Activated T-cell treated with anti-CD3 and anti-CD28 coated beads, Interleukin-2, amount 50 U/mL, for 1 hour (primary cell): Measurements from ENCODE around the gene PRKAG2.
"Not testable (repeated sequence)": the region's sequence is repeated elsewhere in the genome, so short reads cannot be mapped to it uniquely, and the experiment has no call there.

Source experiments
- DNase-seq: peaks from one replicate; pipeline ENCODE4 v3.0.0-alpha.2; 2020

Gene PRKAG2

GRCh38 chr7:151797667-151798307, 79.1 kb downstream of the PRKAG2 start:
- not testable (repeated sequence) for DNase-seq

GRCh38 chr7:151796871-151797537, 79.9 kb downstream of the PRKAG2 start:
- no peak for DNase-seq

GRCh38 chr7:151796091-151796870, 80.6 kb downstream of the PRKAG2 start:
- DNase-seq: no peak

GRCh38 chr7:151795168-151795811, 81.6 kb downstream of the PRKAG2 start:
- peak; percentile 39 for DNase-seq

GRCh38 chr7:151794508-151795167, 82.3 kb downstream of the PRKAG2 start:
- no peak for DNase-seq

- no peak for DNase-seq
These were observed 82.9 kb downstream of the PRKAG2 start for GRCh38 chr7:151793991-151794507.

- no peak for DNase-seq
These were observed 83.4 kb downstream of the PRKAG2 start for GRCh38 chr7:151793531-151793951.

GRCh38 chr7:151792636-151793035, 84.3 kb downstream of the PRKAG2 start:
- no peak for DNase-seq

- DNase-seq: no peak
These were observed 84.8 kb downstream of the PRKAG2 start for GRCh38 chr7:151792086-151792485.

- DNase-seq: no peak
These were observed 85.9 kb downstream of the PRKAG2 start for GRCh38 chr7:151790830-151791620.

GRCh38 chr7:151790095-151790829, 86.7 kb downstream of the PRKAG2 start:
- no peak for DNase-seq

- DNase-seq: no peak
These were observed 87.5 kb downstream of the PRKAG2 start for GRCh38 chr7:151789380-151789947.

GRCh38 chr7:151787348-151787747, 89.6 kb downstream of the PRKAG2 start:
- no peak for DNase-seq

GRCh38 chr7:151786936-151787335, 90.0 kb downstream of the PRKAG2 start:
- DNase-seq: no peak

- DNase-seq: no peak
These were observed 90.7 kb downstream of the PRKAG2 start for GRCh38 chr7:151786241-151786640.

GRCh38 chr7:151785681-151785965, 91.3 kb downstream of the PRKAG2 start:
- no peak for DNase-seq

GRCh38 chr7:151784853-151785680, 91.8 kb downstream of the PRKAG2 start:
- no peak for DNase-seq

- DNase-seq: no peak
These were observed 92.8 kb downstream of the PRKAG2 start for GRCh38 chr7:151783958-151784575.
